ENCODE data around the gene DUSP7. TPM values are rescaled to one million over a fixed set of nuclear protein-coding genes. Genes with fewer than 3 reads are reported as not detected.

The DUSP7 gene
- total and polyA plus RNA-seq, 9 of the 15 experiments (the other 6 are each of a cell fraction or from before 2014, with no cell fraction given): 0.45 to 15.8 (median 8.2) TPM

GRCh38 chr3:52085681-52086282 lies 29.4 kb upstream of the DUSP7 start:
- no peak for DNase-seq (ENCODE audit: extremely low read depth in 1 of 4, low spot score in 3 of 4)
- intact Hi-C loops (cut with micrococcal nuclease) (no loop called here), in situ Hi-C loops (cut with MboI) (no loop called here)
- no peak for FAIRE-seq
- Histone ChIP-seq H3K79me2 (ENCODE audit: control insufficient read depth, insufficient read depth, low read length) (no peaks in the 10 kb centered on the region), H3K9me1 (ENCODE audit: control insufficient read depth, insufficient read depth, low read length) (no peaks in the 10 kb centered on the region), H2AFZ (ENCODE audit: low read depth, low read length) (no peak overlapping the region), H3K27ac (ENCODE audit: extremely low read depth, low read depth, low read length) (no peak overlapping the region), H3K4me2 (ENCODE audit: insufficient read depth, low read length) (no peak overlapping the region), H3K36me3 (ENCODE audit: control insufficient read depth, insufficient read depth, low read length) (peaks cover 8% of the 10 kb centered on the region; the same call in 2 of the 3 replicates), H3K9ac (ENCODE audit: insufficient read depth in 1 of 2, low read depth in 2 of 2, low read length in 2 of 2) (peak overlapping the region in 1 of 2 experiments; percentile 45; a peak in 1 of 4 replicates), H3K4me1 (replicated peaks in 1 of 2; ENCODE audit: control insufficient read depth in 2 of 2, insufficient read depth in 2 of 2, low read length in 2 of 2) (peaks cover 37 to 53% of the 10 kb centered on the region in 2 experiments), H3K9me3 (replicated peaks; ENCODE audit: control insufficient read depth, insufficient read depth, low read depth, low read length) (no peaks in the 10 kb centered on the region), H3K27me3 (ENCODE audit: control insufficient read depth in 2 of 2, insufficient read depth in 2 of 2, low read length in 2 of 2) (no peaks in the 10 kb centered on the region), H3K4me3 (no peak overlapping the region), H4K20me1 (replicated peaks; ENCODE audit: control insufficient read depth, insufficient read depth, low read length) (no peaks in the 10 kb centered on the region)
- CTCF ChIA-PET (ENCODE audit: low intra/inter-chr PET ratio): no interaction called here
- POLR2A ChIA-PET: interaction anchor here (1.0 kb wide), 1 partner anchor 42 kb away, joined by 3 read pairs; no protein-coding TSS in a partner anchor
- WGBS (ENCODE audit: insufficient coverage, low coverage, missing lambda C conversion rate): 72% methylated on average over 9 of the region's 10 CpGs
- ATAC-seq: no peak
- BruUV-seq (replicated peaks): no TSS peak
- TF ChIP-seq, protein P1, sequence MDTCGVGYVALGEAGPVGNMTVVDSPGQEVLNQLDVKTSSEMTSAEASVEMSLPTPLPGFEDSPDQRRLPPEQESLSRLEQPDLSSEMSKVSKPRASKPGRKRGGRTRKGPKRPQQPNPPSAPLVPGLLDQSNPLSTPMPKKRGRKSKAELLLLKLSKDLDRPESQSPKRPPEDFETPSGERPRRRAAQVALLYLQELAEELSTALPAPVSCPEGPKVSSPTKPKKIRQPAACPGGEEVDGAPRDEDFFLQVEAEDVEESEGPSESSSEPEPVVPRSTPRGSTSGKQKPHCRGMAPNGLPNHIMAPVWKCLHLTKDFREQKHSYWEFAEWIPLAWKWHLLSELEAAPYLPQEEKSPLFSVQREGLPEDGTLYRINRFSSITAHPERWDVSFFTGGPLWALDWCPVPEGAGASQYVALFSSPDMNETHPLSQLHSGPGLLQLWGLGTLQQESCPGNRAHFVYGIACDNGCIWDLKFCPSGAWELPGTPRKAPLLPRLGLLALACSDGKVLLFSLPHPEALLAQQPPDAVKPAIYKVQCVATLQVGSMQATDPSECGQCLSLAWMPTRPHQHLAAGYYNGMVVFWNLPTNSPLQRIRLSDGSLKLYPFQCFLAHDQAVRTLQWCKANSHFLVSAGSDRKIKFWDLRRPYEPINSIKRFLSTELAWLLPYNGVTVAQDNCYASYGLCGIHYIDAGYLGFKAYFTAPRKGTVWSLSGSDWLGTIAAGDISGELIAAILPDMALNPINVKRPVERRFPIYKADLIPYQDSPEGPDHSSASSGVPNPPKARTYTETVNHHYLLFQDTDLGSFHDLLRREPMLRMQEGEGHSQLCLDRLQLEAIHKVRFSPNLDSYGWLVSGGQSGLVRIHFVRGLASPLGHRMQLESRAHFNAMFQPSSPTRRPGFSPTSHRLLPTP (IDR thresholded peaks at IDR 0.05; ENCODE audit: borderline replicate concordance, extremely low read depth, insufficient read length): no peak
- no peak for TF ChIP-seq GATAD2B (IDR thresholded peaks at IDR 0.05; ENCODE audit: borderline replicate concordance)
- TF ChIP-seq NR0B1 (IDR thresholded peaks at IDR 0.05; ENCODE audit: partially characterized antibody): no peak
- no peak for TF ChIP-seq POLR2AphosphoS2 (IDR thresholded peaks at IDR 0.05; ENCODE audit: low read length)
- TF ChIP-seq ILF3 (IDR thresholded peaks at IDR 0.05; ENCODE audit: borderline replicate concordance): no peak
- TF ChIP-seq CHD1 (IDR thresholded peaks at IDR 0.05; ENCODE audit: low read length): no peak
- TF ChIP-seq RBM25 (IDR thresholded peaks at IDR 0.05; ENCODE audit: low read depth, low read length, severe bottlenecking): no peak
- no peak for TF ChIP-seq ZNF407 (IDR thresholded peaks at IDR 0.05; ENCODE audit: low read depth)
- no peak for TF ChIP-seq CCAR2 (IDR thresholded peaks at IDR 0.05; ENCODE audit: low read depth, low read length)
